GM12873 (cell line): Measurements from ENCODE around the gene RAF1.

Source experiments
- CTCF ChIP-seq: IDR thresholded peaks from 2 replicates; pipeline ENCODE4 v1.5.1; 2012; ENCODE audit warnings: low read depth, mild to moderate bottlenecking, moderate library complexity, low read length, control low read depth; ENCODE audit not compliant: insufficient read depth; ENCODE audit errors: missing control alignments

Gene RAF1

GRCh38 chr3:12541625-12542024 is 122.3 kb downstream of the RAF1 start:
- TF ChIP-seq CTCF, result peak; percentile 37

GRCh38 chr3:12536423-12536822 is 127.5 kb downstream of the RAF1 start:
- TF ChIP-seq CTCF, result no peak
